Measurements from ENCODE around the gene AQP12A.
"Not testable (repeated sequence)": the region's sequence is repeated elsewhere in the genome, so short reads cannot be mapped to it uniquely, and the experiment has no call there.

GRCh38 chr2:240678909-240679308 lies 12.8 kb upstream of the AQP12A start:
- not testable (repeated sequence) for TF ChIP-seq CREB1 (CRISPR knock-in tag; IDR thresholded peaks at IDR 0.05; ENCODE audit: low read depth); EZH2phosphoT487 (IDR thresholded peaks at IDR 0.05; ENCODE audit: unreplicated experiment); REST (IDR thresholded peaks at IDR 0.05; ENCODE audit: unreplicated experiment); EZH2 (IDR thresholded peaks at IDR 0.05; ENCODE audit: low read depth, unreplicated experiment); STAT1 (IDR thresholded peaks at IDR 0.05; ENCODE audit: unreplicated experiment); JUNB (IDR thresholded peaks at IDR 0.05; ENCODE audit: unreplicated experiment); ZNF331 (CRISPR knock-in tag; IDR thresholded peaks at IDR 0.05; ENCODE audit: low read depth); POLR2AphosphoS5 (IDR thresholded peaks at IDR 0.05; ENCODE audit: low read depth); ZNF114 (CRISPR knock-in tag; IDR thresholded peaks at IDR 0.05)
- TF ChIP-seq, protein P1, sequence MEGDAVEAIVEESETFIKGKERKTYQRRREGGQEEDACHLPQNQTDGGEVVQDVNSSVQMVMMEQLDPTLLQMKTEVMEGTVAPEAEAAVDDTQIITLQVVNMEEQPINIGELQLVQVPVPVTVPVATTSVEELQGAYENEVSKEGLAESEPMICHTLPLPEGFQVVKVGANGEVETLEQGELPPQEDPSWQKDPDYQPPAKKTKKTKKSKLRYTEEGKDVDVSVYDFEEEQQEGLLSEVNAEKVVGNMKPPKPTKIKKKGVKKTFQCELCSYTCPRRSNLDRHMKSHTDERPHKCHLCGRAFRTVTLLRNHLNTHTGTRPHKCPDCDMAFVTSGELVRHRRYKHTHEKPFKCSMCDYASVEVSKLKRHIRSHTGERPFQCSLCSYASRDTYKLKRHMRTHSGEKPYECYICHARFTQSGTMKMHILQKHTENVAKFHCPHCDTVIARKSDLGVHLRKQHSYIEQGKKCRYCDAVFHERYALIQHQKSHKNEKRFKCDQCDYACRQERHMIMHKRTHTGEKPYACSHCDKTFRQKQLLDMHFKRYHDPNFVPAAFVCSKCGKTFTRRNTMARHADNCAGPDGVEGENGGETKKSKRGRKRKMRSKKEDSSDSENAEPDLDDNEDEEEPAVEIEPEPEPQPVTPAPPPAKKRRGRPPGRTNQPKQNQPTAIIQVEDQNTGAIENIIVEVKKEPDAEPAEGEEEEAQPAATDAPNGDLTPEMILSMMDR (conservative IDR thresholded peaks at IDR 0.05; ENCODE audit: low read depth in 2 of 2): not testable (repeated sequence)
- TF ChIP-seq, protein P2, sequence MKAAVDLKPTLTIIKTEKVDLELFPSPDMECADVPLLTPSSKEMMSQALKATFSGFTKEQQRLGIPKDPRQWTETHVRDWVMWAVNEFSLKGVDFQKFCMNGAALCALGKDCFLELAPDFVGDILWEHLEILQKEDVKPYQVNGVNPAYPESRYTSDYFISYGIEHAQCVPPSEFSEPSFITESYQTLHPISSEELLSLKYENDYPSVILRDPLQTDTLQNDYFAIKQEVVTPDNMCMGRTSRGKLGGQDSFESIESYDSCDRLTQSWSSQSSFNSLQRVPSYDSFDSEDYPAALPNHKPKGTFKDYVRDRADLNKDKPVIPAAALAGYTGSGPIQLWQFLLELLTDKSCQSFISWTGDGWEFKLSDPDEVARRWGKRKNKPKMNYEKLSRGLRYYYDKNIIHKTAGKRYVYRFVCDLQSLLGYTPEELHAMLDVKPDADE (IDR thresholded peaks at IDR 0.05): not testable (repeated sequence)
